GM12878 (cell line): Measurements from ENCODE around the gene FURIN. TPM values are rescaled to one million over a fixed set of nuclear protein-coding genes. Genes with fewer than 3 reads are reported as not detected.

Source experiments
- ATAC-seq: fragments of 200-7000 bp; cut with Tn5 transposase; 3 replicates; pipeline ENCODE4 v1.9.1; 2020; ENCODE audit warnings: mild to moderate bottlenecking, moderate library complexity
- BruUV-seq: library from RNA; stranded (reverse); fragments of 400-500 nt; replicated peaks from 2 replicates; lab custom pipeline; 2021; lab: Mats Ljungman, UMichigan
- CTCF ChIA-PET: fragments of 300-600 bp; sonication (Branson Sonifier 250); formaldehyde crosslinking; extraction: SDS; loops from one replicate; lab custom pipeline; 2021; ENCODE audit warnings: inconsistent platforms; lab: Yijun Ruan, JAX
- POLR2A ChIA-PET: fragments of 350-600 bp; formaldehyde crosslinking; extraction: SDS; loops from one replicate; lab custom pipeline; 2021; ENCODE audit warnings: inconsistent platforms; lab: Charles Lee
- RAD21 ChIA-PET: fragments of 300-600 bp; sonication (Branson Sonifier 250); formaldehyde crosslinking; loops from one replicate; lab custom pipeline; 2023; ENCODE audit warnings: antibody characterized with exemption; ENCODE audit not compliant: unreplicated experiment; lab: Charles Lee
- SMC1A ChIA-PET: fragments of 300-600 bp; sonication (Branson Sonifier 250); formaldehyde crosslinking; loops from one replicate; lab custom pipeline; 2023; ENCODE audit not compliant: unreplicated experiment, uncharacterized antibody; lab: Charles Lee
- DNase-seq: peaks from one replicate; pipeline ENCODE4 v3.0.0-alpha.2; 2011; ENCODE audit warnings: low read depth, low spot score
- FAIRE-seq: peaks from 3 replicates; lab custom pipeline; 2011; peaks lifted over from hg19 to GRCh38; lab: Jason Lieb, UNC
- H2AFZ ChIP-seq: 2 replicates; pipeline ENCODE4 v1.6.0; 2011; ENCODE audit warnings: low read depth, low read length, control low read depth; ENCODE audit not compliant: control insufficient read depth
- H3K27ac ChIP-seq: 2 replicates; pipeline ENCODE4 v1.5.1; 2011; ENCODE audit warnings: control low read depth; ENCODE audit not compliant: control insufficient read depth, insufficient read depth
- H3K27me3 ChIP-seq, 2 experiments: replicated peaks in 1 of 2; 2 replicates each; pipeline versions ENCODE4 v1.6.0 to v1.6.1; 2011; ENCODE audit warnings: low read length in 1 of 2; ENCODE audit not compliant: control insufficient read depth in 2 of 2, insufficient read depth in 2 of 2
- H3K36me3 ChIP-seq, 2 experiments: 2 replicates each; pipeline ENCODE4 v1.5.1; 2011; ENCODE audit warnings: low read length in 1 of 2; ENCODE audit not compliant: control insufficient read depth in 2 of 2, insufficient read depth in 2 of 2
- H3K4me1 ChIP-seq: 2 replicates; pipeline ENCODE4 v1.6.1; 2011; ENCODE audit warnings: mild to moderate bottlenecking, low read length, moderate library complexity, mixed read lengths; ENCODE audit not compliant: control insufficient read depth, insufficient read depth
- H3K4me2 ChIP-seq: 2 replicates; pipeline ENCODE4 v1.6.0; 2011; ENCODE audit warnings: control low read depth; ENCODE audit not compliant: control insufficient read depth, insufficient read depth
- H3K4me3 ChIP-seq: fragments of 200-600 bp; sonication (generic); 2 replicates; pipeline ENCODE4 v1.5.1; 2016
- H3K79me2 ChIP-seq: 2 replicates; pipeline ENCODE4 v1.6.0; 2011; ENCODE audit warnings: low read length; ENCODE audit not compliant: control insufficient read depth, insufficient read depth
- H3K9ac ChIP-seq: 2 replicates; pipeline ENCODE4 v1.8.0; 2011; ENCODE audit warnings: low read length, control low read depth, mixed read lengths; ENCODE audit not compliant: control insufficient read depth, insufficient read depth
- H3K9me3 ChIP-seq: replicated peaks from 3 replicates; pipeline ENCODE4 v1.5.1; 2011; ENCODE audit warnings: mild to moderate bottlenecking, low read length; ENCODE audit not compliant: control insufficient read depth, insufficient read depth
- H4K20me1 ChIP-seq: 2 replicates; pipeline ENCODE4 v1.6.0; 2011; ENCODE audit not compliant: control insufficient read depth, insufficient read depth
- BCL3 ChIP-seq: IDR thresholded peaks from 2 replicates; pipeline ENCODE4 v1.6.1; 2011; ENCODE audit warnings: borderline replicate concordance, low read depth, mild to moderate bottlenecking, moderate library complexity, low read length; ENCODE audit not compliant: insufficient read depth, poor library complexity, severe bottlenecking
- SKIL ChIP-seq: fragments of 450-650 bp; IDR thresholded peaks from 2 replicates; pipeline ENCODE4 v1.6.1; 2017; ENCODE audit warnings: mild to moderate bottlenecking, low read depth, inconsistent platforms; ENCODE audit not compliant: poor library complexity, severe bottlenecking
- WGBS: methylation state at CpG from one replicate; pipeline ENCODE4 v1.1.6; 2016; ENCODE audit warnings: low lambda C conversion rate; ENCODE audit not compliant: insufficient replicate concordance, insufficient coverage; ENCODE audit errors: missing lambda C conversion rate; 5-methylcytosine and 5-hydroxymethylcytosine counted together
- in situ Hi-C: fragments of 300-500 bp; cut with MboI; formaldehyde crosslinking; loops from 9 replicates; pipeline ENCODE4 v1.14.3; 2018; ENCODE audit warnings: mixed read lengths
- intact Hi-C: fragments of 100-400 bp; cut with micrococcal nuclease; formaldehyde crosslinking; loops from one replicate; pipeline ENCODE4 v1.14.2; 2022; ENCODE audit not compliant: unreplicated experiment
- polyA plus RNA-seq, 11 experiments: library from polyadenylated mRNA; depleted of rRNA in 4 of 11; unstranded in 6 of 11; stranded (reverse) in 5 of 11; fragments of >200 nt; fragmentation: Nextera tagmentation in 4 of 11; fragmentation: Illumina TruSeq in 1 of 11; extraction: Ambion mirVana in 4 of 11; extraction: Trizol in 1 of 11; gene quantifications; 1 replicate in 1 of 11; 2 replicates in 10 of 11; pipeline versions ENCODE4 v1.2.1 to v1.2.3, GENCODE V29; 2011 to 2016; ENCODE audit warnings: inconsistent platforms in 2 of 11, missing spikeins in 2 of 11, low read depth in 1 of 11
- total RNA-seq, 4 experiments: library from RNA; depleted of rRNA in 3 of 4; stranded (reverse); fragments of >200 nt in 3 of 4; fragmentation: Illumina TruSeq in 1 of 4; extraction: Trizol in 1 of 4; gene quantifications; 2 replicates each; pipeline versions ENCODE4 v1.2.1 to v1.2.3, GENCODE V29; 2013 to 2021

FURIN gene
- total and polyA plus RNA-seq, 10 of the 15 experiments (the other 5 are each of a cell fraction or from before 2014, with no cell fraction given) = 0.47 to 39.9 (median 8.0) TPM

- Histone ChIP-seq H2AFZ (no peak overlapping the region), H4K20me1 (no peaks in the 10 kb centered on the region), H3K36me3 (no peaks in the 10 kb centered on the region), H3K27ac (no peak overlapping the region; the same call in 1 of the 2 replicates), H3K27me3 (no peaks in the 10 kb centered on the region), H3K9me3 (no peaks in the 10 kb centered on the region; the same call in 2 of the 3 replicates), H3K9ac (no peak overlapping the region), H3K4me3 (no peak overlapping the region), H3K4me1 (peaks cover 57% of the 10 kb centered on the region), H3K4me2 (no peak overlapping the region), H3K79me2 (no peaks in the 10 kb centered on the region)
- POLR2A ChIA-PET = interaction anchor here (0.5 to 1.5 kb wide), 5 partner anchors 16 to 294 kb away, joined by 3 to 7 read pairs (median 4); no protein-coding TSS in a partner anchor
- SMC1A ChIA-PET = interaction anchor here (0.7 to 1.6 kb wide), 4 partner anchors 10 to 401 kb away, joined by 3 to 4 read pairs (median 3); partner anchors contain the start of gene FURIN
- RAD21 ChIA-PET = interaction anchor here (0.7 to 3.2 kb wide), 5 partner anchors 14 to 147 kb away, joined by 3 to 10 read pairs (median 4); no protein-coding TSS in a partner anchor
- in situ Hi-C loops = no loop called here
- no peak for FAIRE-seq
- DNase-seq = no peak
- no peak for ATAC-seq
- BruUV-seq = no TSS peak
- 94% methylated on average over 9 of the region's 9 CpGs for WGBS
- intact Hi-C loops = loop anchor here (10.0 kb wide), 1 partner anchor 80 kb away; the partner anchor contains the start of genes HDDC3 and UNC45A
- TF ChIP-seq BCL3 (no peak), SKIL (no peak)
- CTCF ChIA-PET = interaction anchor here (0.8 to 3.0 kb wide), 4 partner anchors 13 to 76 kb away, joined by 3 to 11 read pairs (median 4); partner anchors contain the start of genes FURIN and HDDC3
These were observed 13.2 kb upstream of the FURIN start for GRCh38 chr15:90855139-90855538.
